Tibial nerve (tissue), 3 donors: ENCODE data around the gene SORL1-AS1.

Experiments
- POLR2A ChIP-seq, 2 donors: fragments of 450-650 bp; IDR thresholded peaks; one replicate each; pipeline ENCODE4 v1.6.1; 2017; ENCODE audit warnings: antibody characterized with exemption in 2 of 2, mild to moderate bottlenecking in 2 of 2, moderate library complexity in 2 of 2
- TF ChIP-seq, protein P1 (sequence below), 5 experiments: fragments of 200-600 bp in 3 of 5; fragments of 450-650 bp in 2 of 5; sonication (generic) in 3 of 5; IDR thresholded peaks; one replicate each; pipeline ENCODE4 v1.5.1; 2016 to 2019; ENCODE audit warnings: antibody characterized with exemption in 5 of 5, mild to moderate bottlenecking in 3 of 5, moderate library complexity in 2 of 5

DNA sequence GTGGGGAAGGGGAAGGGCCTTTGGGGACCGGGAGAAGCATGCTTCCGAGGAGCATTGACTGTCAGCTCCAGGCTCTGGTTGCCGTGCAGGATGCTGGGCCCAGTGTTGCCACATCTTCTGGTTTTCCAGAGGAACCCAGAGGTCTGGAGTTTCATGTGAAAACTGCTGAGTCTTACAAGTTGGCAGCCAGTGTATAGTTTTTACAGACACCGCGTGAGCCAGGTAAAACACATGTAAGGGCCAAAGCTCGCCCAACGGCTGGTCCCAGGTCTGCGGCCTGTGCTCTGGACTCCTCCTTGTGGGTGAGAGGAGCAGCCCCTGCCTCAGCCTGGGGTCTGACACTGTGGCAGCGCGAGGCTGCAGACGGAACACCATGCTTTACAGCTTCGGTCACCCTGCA lies 18.4 kb upstream of the SORL1-AS1 start:
- TF ChIP-seq, protein P1, sequence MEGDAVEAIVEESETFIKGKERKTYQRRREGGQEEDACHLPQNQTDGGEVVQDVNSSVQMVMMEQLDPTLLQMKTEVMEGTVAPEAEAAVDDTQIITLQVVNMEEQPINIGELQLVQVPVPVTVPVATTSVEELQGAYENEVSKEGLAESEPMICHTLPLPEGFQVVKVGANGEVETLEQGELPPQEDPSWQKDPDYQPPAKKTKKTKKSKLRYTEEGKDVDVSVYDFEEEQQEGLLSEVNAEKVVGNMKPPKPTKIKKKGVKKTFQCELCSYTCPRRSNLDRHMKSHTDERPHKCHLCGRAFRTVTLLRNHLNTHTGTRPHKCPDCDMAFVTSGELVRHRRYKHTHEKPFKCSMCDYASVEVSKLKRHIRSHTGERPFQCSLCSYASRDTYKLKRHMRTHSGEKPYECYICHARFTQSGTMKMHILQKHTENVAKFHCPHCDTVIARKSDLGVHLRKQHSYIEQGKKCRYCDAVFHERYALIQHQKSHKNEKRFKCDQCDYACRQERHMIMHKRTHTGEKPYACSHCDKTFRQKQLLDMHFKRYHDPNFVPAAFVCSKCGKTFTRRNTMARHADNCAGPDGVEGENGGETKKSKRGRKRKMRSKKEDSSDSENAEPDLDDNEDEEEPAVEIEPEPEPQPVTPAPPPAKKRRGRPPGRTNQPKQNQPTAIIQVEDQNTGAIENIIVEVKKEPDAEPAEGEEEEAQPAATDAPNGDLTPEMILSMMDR (IDR thresholded peaks at IDR 0.05) = no peak
- TF ChIP-seq POLR2A (IDR thresholded peaks at IDR 0.05) = no peak
